Muscle layer of colon (tissue), 2 donors: ENCODE results near the gene FAM47C.
"Not testable (repeated sequence)": the region's sequence is repeated elsewhere in the genome, so short reads cannot be mapped to it uniquely, and the experiment has no call there.

Experiments
- H3K27ac ChIP-seq: one replicate; pipeline ENCODE4 v1.7.0; 2013; ENCODE audit warnings: low read depth, mild to moderate bottlenecking, low read length, moderate library complexity
- H3K27me3 ChIP-seq, 2 donors: one replicate each; pipeline ENCODE4 v1.7.0; 2013; ENCODE audit warnings: low read length in 2 of 2, mild to moderate bottlenecking in 2 of 2; ENCODE audit not compliant: insufficient read depth in 2 of 2, control insufficient read depth in 1 of 2
- H3K36me3 ChIP-seq: one replicate; pipeline ENCODE4 v1.7.0; 2013; ENCODE audit warnings: mild to moderate bottlenecking, low read length; ENCODE audit not compliant: insufficient read depth
- H3K4me1 ChIP-seq: one replicate; pipeline ENCODE4 v1.7.0; 2013; ENCODE audit warnings: mild to moderate bottlenecking, low read length; ENCODE audit not compliant: insufficient read depth
- H3K4me3 ChIP-seq, 2 donors: one replicate each; pipeline ENCODE4 v1.7.0; 2013; ENCODE audit warnings: low read length in 2 of 2, low read depth in 1 of 2, mild to moderate bottlenecking in 1 of 2, moderate library complexity in 1 of 2
- H3K9ac ChIP-seq: one replicate; pipeline ENCODE4 v1.7.0; 2013; ENCODE audit warnings: low read length
- H3K9me3 ChIP-seq: one replicate; pipeline ENCODE4 v1.7.0; 2013; ENCODE audit warnings: mild to moderate bottlenecking, low read length
- donor health status: abdominal sarcoma.
- donor health status: Adenocarcinoma of cecum.

Gene FAM47C

GRCh38 chrX:37000140-37000539 is 8.0 kb upstream of the FAM47C start:
- Histone ChIP-seq H3K9me3 (no peaks in the 10 kb centered on the region), H3K4me1 (no peaks in the 10 kb centered on the region), H3K9ac (no peak overlapping the region), H3K4me3 (no peak overlapping the region), H3K27me3 (peaks cover 0 to under 1% of the 10 kb centered on the region in 2 donors), H3K27ac (no peak overlapping the region), H3K36me3 (no peaks in the 10 kb centered on the region)

DNA sequence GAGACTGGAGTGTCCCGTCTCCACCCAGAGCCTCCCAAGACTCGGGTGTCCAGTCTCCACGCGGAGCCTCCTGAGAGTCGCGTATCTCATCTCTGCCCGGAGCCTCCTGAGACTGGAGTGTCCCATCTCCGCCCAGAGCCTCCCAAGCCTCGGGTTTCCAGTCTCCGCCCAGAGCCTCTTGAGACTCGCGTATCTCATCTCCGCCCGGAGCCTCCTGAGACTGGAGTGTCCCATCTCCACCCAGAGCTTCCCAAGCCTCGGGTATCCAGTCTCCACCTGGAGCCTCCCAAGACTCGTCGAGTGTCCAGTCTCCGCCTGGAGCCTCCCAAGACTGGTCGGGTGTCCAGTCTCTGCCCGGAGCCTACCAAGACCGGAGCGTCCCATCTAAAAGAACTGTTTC is 2.3 kb downstream of the FAM47C start:
- peaks cover 0 to 4% of the 10 kb centered on the region in 2 donors for H3K27me3 ChIP-seq
- H3K27ac ChIP-seq = no peak overlapping the region
- no peak overlapping the region for H3K4me3 ChIP-seq
- H3K9me3 ChIP-seq = no peaks in the 10 kb centered on the region
- H3K4me1 ChIP-seq = no peaks in the 10 kb centered on the region
- H3K9ac ChIP-seq = no peak overlapping the region
- H3K36me3 ChIP-seq = no peaks in the 10 kb centered on the region

DNA sequence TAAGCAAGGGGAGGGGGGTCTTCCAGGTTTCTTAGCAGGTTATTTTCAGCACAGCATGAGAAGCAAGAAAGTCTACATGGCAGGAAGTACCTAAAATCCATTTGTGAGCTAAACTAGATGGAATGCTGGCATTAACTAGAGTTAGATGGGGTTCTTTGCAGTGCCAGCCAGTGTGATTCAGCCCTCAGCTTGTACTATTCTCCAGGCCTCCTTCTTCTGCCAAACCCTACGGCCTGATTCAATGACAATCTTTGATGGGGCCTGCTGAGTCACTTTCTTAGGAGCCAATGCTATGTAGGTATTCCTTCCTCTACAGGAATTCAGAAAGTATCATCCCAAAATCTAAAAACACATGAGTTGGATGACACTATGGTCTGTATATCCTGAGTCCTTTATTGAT is 26.1 kb downstream of the FAM47C start:
- not testable (repeated sequence) for H3K4me3 ChIP-seq, H3K9me3 ChIP-seq, H3K27me3 ChIP-seq, H3K9ac ChIP-seq, H3K4me1 ChIP-seq, H3K27ac ChIP-seq, H3K36me3 ChIP-seq

- H3K27ac ChIP-seq, H3K4me1 ChIP-seq, H3K4me3 ChIP-seq, H3K36me3 ChIP-seq, H3K9ac ChIP-seq, H3K27me3 ChIP-seq, H3K9me3 ChIP-seq: not testable (repeated sequence)
These were observed 28.6 kb downstream of the FAM47C start for GRCh38 chrX:37036674-37037220.

DNA sequence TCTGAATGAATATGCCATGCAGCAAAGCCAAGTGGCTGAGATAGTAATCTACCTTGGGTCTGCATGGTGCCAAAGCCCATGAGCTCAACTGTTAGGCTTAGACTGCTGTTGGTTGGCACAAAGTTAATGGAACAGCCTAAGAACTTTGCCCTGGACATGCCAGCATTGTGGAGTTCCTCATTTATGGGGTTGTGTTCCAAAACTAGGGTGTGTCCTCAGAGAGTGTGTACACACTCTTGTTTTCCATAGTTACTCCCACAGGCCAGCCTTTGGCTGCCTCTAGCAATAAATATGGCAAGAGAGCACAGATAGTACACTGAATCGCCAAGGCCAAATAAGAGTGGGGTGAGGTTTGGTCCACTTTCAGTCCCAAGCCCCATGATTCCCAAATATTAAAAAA is 30.6 kb downstream of the FAM47C start:
- H3K4me1 ChIP-seq, H3K9me3 ChIP-seq, H3K27me3 ChIP-seq, H3K4me3 ChIP-seq, H3K36me3 ChIP-seq, H3K9ac ChIP-seq, H3K27ac ChIP-seq: not testable (repeated sequence)

GRCh38 chrX:37042956-37043885 is 35.1 kb downstream of the FAM47C start:
- not testable (repeated sequence) for H3K4me1 ChIP-seq, H3K27me3 ChIP-seq, H3K36me3 ChIP-seq, H3K9ac ChIP-seq, H3K27ac ChIP-seq, H3K4me3 ChIP-seq, H3K9me3 ChIP-seq

- Histone ChIP-seq H3K9ac (no peak overlapping the region), H3K4me3 (no peak overlapping the region), H3K4me1 (no peaks in the 10 kb centered on the region), H3K27me3 (peaks cover 0 to 5% of the 10 kb centered on the region in 2 donors), H3K9me3 (no peaks in the 10 kb centered on the region), H3K27ac (no peak overlapping the region), H3K36me3 (no peaks in the 10 kb centered on the region)
These were observed 39.6 kb downstream of the FAM47C start for GRCh38 chrX:37047776-37048175.

DNA sequence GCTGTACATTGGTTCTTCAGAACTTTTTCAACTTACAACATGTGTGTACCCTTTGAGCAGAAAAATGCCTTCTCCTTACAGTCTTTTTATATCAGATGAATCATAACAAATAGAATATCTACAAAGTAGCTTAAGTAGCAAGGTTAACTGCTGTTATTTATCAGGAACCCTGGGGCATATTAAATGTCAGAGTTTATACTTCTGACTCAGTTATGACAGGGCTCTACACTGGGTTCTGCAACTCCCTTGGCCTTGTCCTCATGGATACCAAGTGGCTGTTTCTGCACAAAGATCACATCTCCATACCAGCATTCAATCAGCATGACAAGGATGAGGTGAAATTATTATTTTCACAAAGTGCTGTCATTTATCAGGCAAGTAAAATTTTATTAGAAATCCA is 49.4 kb downstream of the FAM47C start:
- not testable (repeated sequence) for H3K27me3 ChIP-seq, H3K4me3 ChIP-seq, H3K9ac ChIP-seq, H3K27ac ChIP-seq, H3K9me3 ChIP-seq, H3K4me1 ChIP-seq, H3K36me3 ChIP-seq

DNA sequence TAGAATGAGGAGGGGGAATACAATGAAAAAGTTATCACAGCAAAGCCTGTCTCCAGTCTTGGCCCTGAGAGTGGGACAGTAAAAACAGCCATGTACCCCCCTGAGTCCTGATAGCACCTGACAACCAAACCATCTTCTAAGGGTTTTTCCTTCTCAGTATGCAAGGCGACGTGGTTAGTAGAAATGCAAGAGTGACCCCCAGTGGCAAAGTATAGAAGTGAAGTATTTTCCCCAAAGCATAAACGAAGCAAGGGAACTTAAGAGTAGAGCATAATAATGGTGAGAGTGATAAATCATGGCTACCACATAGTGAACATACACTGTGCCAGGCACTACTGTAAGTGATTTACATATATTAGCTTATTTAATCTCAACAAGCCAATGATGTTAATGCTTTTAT is 52.8 kb downstream of the FAM47C start:
- no peaks in the 10 kb centered on the region for H3K9me3 ChIP-seq
- no peaks in the 10 kb centered on the region for H3K27me3 ChIP-seq
- H3K27ac ChIP-seq = no peak overlapping the region
- no peak overlapping the region for H3K4me3 ChIP-seq
- no peaks in the 10 kb centered on the region for H3K36me3 ChIP-seq
- H3K9ac ChIP-seq = no peak overlapping the region
- no peaks in the 10 kb centered on the region for H3K4me1 ChIP-seq
